BJ (cell line): ENCODE measurements around the gene RGL4. TPM values are rescaled to one million over a fixed set of nuclear protein-coding genes. Genes with fewer than 3 reads are reported as not detected.
"Not testable (repeated sequence)": the region's sequence is repeated elsewhere in the genome, so short reads cannot be mapped to it uniquely, and the experiment has no call there.

Experiments used
- CTCF ChIA-PET: fragments of 350-600 bp; formaldehyde crosslinking; extraction: SDS; loops from one replicate; lab custom pipeline; 2021; ENCODE audit warnings: antibody characterized with exemption, inconsistent platforms; lab: Yijun Ruan, JAX
- POLR2A ChIA-PET: fragments of 300-600 bp; sonication (Branson Sonifier 250); formaldehyde crosslinking; extraction: SDS; loops from one replicate; lab custom pipeline; 2021; ENCODE audit warnings: antibody characterized with exemption; lab: Charles Lee
- DNase-seq: peaks from one replicate; pipeline ENCODE4 v3.0.0-alpha.2; 2011; ENCODE audit warnings: low read depth
- H3K27me3 ChIP-seq: 2 replicates; pipeline ENCODE4 v1.6.0; 2011; ENCODE audit warnings: low read length; ENCODE audit not compliant: control insufficient read depth, insufficient read depth
- H3K36me3 ChIP-seq: 2 replicates; pipeline ENCODE4 v1.5.1; 2011; ENCODE audit warnings: low read length; ENCODE audit not compliant: control insufficient read depth, insufficient read depth
- H3K4me3 ChIP-seq: 2 replicates; pipeline ENCODE4 v1.5.1; 2011; ENCODE audit warnings: low read depth, mild to moderate bottlenecking, control low read depth, low read length
- polyA plus RNA-seq: library from polyadenylated mRNA; depleted of rRNA; stranded (reverse); fragments of >200 nt; gene quantifications from 2 replicates; pipeline ENCODE4 v1.2.3, GENCODE V29; 2011
- TF ChIP-seq, protein P1 (sequence below): IDR thresholded peaks from 2 replicates; pipeline ENCODE4 v1.5.1; 2011; ENCODE audit warnings: low read depth, mild to moderate bottlenecking, control low read depth, inconsistent platforms, low read length, moderate library complexity; ENCODE audit not compliant: insufficient read depth

RGL4 gene
- polyA plus RNA-seq, 1 experiment, result not detected

DNA sequence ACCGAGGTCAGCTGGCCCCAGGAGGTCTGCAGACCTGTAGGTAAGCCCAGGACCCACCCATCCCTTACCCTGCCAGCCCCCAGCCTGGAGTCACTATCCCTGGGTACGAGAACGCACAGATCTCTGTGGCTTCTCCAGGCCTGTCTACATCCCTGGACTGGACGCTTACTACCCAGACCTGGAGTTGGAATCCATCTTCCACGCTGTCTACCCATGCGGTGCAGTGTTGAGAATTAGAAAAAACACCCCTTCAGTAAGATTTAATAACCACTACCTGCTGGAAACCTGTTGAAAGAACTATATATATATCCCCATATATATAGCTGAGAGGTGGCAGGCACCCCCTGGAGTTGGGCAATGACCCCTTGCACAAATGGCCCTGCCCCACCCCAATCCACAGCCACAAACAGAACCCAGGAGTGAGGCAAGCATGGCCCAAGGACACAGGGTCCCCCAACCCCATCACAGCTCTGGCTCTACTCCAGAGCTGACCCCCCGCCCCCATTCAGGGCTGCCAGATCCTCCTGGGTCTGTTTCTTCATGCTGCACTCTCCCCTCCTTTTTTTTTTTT lies 17.7 kb upstream of the RGL4 start:
- no peaks in the 10 kb centered on the region for H3K36me3 ChIP-seq
- CTCF ChIA-PET, result no interaction called here
- H3K4me3 ChIP-seq, result no peak overlapping the region
- POLR2A ChIA-PET, result no interaction called here
- no peaks in the 10 kb centered on the region for H3K27me3 ChIP-seq
- DNase-seq, result no peak
- TF ChIP-seq, protein P1, sequence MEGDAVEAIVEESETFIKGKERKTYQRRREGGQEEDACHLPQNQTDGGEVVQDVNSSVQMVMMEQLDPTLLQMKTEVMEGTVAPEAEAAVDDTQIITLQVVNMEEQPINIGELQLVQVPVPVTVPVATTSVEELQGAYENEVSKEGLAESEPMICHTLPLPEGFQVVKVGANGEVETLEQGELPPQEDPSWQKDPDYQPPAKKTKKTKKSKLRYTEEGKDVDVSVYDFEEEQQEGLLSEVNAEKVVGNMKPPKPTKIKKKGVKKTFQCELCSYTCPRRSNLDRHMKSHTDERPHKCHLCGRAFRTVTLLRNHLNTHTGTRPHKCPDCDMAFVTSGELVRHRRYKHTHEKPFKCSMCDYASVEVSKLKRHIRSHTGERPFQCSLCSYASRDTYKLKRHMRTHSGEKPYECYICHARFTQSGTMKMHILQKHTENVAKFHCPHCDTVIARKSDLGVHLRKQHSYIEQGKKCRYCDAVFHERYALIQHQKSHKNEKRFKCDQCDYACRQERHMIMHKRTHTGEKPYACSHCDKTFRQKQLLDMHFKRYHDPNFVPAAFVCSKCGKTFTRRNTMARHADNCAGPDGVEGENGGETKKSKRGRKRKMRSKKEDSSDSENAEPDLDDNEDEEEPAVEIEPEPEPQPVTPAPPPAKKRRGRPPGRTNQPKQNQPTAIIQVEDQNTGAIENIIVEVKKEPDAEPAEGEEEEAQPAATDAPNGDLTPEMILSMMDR, result no peak

DNA sequence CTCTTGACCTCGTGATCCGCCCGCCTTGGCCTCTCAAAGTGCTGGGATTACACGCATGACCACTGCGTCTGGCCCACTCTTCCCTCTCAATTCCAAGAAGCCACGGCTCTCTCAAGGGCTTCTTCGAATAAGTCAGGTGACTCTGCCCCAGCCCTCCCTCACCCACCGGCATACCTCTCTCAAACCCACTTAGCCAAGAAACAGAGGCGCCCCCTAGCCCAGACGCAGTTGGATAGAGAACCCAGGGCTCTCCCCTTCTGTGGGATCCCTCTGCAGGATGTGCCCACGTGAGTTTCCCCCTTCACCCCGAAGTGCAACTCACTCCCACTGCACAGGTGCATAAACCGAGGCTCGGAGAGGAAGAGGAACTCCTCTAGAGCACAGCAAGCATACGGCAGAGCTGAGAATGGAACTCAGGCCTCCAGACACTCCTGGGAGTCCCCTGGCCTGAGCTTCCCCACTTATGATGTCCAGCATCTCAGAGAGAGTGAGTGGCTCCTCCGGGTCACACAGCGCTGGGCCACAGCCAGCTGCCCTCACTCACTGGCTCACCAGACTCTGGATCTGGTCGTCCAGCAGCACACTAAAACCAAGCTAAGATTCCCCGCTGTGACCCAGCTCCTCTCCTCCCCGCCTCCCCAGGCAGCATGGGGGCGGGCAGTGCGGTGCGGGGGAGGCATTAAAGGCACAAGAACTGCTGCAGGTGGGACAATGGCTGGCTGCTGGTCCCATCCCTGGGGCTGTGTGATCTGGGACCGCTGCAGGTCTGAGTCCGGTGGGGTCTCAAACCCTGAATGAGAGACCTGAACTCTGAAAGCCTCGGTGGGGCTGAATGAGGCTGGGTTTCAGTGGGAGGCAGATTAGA lies 16.8 kb upstream of the RGL4 start:
- ChIA-PET POLR2A (no interaction called here), CTCF (no interaction called here)
- TF ChIP-seq, protein P1, result no peak
- Histone ChIP-seq H3K36me3 (no peaks in the 10 kb centered on the region), H3K27me3 (no peaks in the 10 kb centered on the region), H3K4me3 (no peak overlapping the region)
- no peak for DNase-seq

DNA sequence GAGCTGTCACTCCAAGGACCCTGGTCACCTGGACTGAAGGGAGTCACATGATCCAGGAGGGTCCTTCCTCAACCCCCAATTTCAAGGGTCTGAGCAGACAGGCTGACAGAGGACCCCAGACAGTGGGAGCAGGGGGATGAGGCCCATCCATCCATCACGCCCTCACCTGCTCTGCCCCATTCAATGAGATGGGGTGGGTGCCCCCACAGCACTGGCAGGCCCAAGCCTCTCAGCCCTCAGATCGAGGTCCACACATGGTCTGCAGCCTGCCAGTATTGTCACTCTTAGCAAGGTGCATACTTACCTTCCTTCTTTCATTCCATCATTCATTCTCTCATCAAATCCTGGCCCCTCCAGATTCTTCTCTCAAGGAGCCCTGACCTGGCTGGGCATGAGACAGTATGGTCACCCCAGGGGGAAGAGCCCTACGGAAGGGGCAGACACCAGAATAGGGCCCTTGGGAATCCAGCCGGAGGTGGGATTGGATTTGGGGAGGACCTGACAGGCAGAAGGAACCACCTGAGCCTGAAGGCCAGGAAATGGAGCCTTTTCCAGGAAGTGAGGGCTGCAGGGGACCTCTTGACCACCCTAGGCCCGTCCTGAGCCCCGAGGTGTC lies 15.8 kb upstream of the RGL4 start:
- H3K27me3 ChIP-seq, DNase-seq, H3K36me3 ChIP-seq, POLR2A ChIA-PET, H3K4me3 ChIP-seq, CTCF ChIA-PET: not testable (repeated sequence)

DNA sequence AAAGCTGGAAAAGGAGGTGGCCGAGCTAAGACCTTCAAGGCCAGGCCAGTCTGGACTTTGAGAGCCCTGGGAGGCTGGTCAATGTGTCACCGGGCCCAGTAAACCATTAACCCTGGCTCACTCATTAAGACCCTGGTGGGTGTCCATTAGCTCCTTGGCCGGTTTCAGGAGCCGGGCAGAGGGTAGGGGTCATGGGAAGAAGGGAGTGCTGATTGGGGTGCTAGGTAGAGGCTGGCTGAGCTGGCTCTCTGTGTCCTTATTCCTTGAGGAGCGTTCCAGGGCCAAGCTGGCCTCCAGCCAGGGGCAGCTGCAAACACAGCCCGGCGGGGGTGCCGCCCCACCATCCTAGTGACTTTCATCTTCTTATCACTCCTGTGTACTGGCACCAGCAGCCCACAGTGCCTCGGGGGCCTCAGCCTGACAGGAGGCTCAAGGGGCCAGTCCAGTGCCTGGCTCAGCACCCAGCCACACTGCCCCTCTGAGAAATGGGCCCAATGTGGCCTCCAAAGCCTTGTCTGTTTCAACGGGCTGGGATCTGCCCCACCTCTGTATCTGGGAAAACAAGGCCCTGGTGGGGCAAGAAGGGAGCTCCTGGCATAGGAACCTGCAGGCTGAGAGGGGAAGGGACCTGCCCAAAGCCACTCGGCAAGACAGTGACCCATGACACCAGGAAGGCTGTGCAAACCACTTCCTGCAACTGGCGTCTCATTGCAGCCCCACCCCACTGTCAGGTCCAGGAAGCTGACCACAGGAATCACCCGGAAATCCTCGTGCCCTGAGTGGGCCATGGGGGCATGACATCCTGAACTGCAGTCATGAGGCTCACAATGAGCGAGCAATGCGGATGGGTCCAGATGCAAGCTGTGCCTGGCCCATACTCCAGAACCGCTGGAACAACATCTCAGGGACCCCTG lies 15.1 kb upstream of the RGL4 start:
- DNase-seq, result no peak
- TF ChIP-seq, protein P1, result no peak
- Histone ChIP-seq H3K4me3 (no peak overlapping the region), H3K36me3 (no peaks in the 10 kb centered on the region), H3K27me3 (no peaks in the 10 kb centered on the region)
- POLR2A ChIA-PET, result no interaction called here
- CTCF ChIA-PET, result no interaction called here

DNA sequence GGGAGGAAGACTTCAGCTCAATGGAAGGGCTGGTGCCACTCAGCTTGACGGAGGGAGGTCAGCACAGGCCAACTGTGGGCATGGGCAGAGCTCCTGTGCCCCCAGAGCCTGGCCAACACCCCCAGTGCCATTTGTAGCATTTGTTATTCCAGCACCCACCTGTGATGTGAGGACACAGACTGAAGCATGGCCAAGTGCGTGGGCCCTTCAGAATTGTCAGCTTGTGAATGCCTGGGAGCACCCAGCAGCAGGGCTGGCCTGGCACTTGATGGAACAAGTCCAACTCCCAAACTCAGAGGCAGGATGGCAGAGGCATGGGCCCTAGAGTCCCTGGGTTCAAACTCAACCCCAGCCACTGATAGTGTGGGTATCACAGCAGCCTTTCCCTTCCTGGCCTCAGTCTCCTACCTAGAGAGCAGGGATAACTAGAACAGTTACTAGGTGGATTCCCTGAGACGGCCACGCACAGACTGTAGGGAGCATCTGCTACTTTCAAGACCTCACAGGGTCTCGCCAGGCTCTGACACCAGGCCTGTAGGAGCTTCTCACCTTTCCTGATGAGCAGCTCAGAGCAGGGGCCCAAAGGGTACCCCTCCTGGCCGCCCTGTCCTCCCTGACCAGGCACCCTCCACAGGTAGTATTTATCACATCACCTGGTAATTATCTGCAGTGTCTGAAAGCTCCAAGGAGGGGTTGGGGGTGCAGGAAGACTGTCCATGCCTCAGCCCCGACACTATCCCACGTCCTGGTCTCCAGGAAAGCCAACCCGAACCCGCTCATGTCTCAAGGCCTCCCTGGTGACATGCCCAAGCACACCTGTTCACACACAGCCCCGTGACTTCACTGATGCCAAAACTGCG lies 13.7 kb upstream of the RGL4 start:
- POLR2A ChIA-PET, CTCF ChIA-PET, H3K27me3 ChIP-seq, DNase-seq, H3K36me3 ChIP-seq, H3K4me3 ChIP-seq: not testable (repeated sequence)
